KOPT-K1 (cell line): ENCODE measurements around the gene RTN3.
A peak's percentile ranks its signal among the peaks of the same experiment; 100 is the strongest.
"Not testable (repeated sequence)": the region's sequence is repeated elsewhere in the genome, so short reads cannot be mapped to it uniquely, and the experiment has no call there.

Experiments used
- H3K27ac ChIP-seq: fragments of 200-600 bp; sonication (generic); 2 replicates; pipeline ENCODE4 v1.5.1; 2016; ENCODE audit warnings: antibody characterized with exemption, mild to moderate bottlenecking, low read depth, low read length; ENCODE audit not compliant: poor library complexity, severe bottlenecking
- H3K36me3 ChIP-seq: fragments of 200-600 bp; sonication (generic); 2 replicates; pipeline ENCODE4 v1.5.1; 2017; ENCODE audit warnings: antibody characterized with exemption, mild to moderate bottlenecking, low read length, moderate library complexity; ENCODE audit not compliant: insufficient read depth
- H3K9me3 ChIP-seq: fragments of 200-600 bp; sonication (generic); 2 replicates; pipeline ENCODE4 v1.5.1; 2017; ENCODE audit warnings: antibody characterized with exemption, low read length, mild to moderate bottlenecking; ENCODE audit not compliant: insufficient read depth, poor library complexity, severe bottlenecking

Gene RTN3

DNA sequence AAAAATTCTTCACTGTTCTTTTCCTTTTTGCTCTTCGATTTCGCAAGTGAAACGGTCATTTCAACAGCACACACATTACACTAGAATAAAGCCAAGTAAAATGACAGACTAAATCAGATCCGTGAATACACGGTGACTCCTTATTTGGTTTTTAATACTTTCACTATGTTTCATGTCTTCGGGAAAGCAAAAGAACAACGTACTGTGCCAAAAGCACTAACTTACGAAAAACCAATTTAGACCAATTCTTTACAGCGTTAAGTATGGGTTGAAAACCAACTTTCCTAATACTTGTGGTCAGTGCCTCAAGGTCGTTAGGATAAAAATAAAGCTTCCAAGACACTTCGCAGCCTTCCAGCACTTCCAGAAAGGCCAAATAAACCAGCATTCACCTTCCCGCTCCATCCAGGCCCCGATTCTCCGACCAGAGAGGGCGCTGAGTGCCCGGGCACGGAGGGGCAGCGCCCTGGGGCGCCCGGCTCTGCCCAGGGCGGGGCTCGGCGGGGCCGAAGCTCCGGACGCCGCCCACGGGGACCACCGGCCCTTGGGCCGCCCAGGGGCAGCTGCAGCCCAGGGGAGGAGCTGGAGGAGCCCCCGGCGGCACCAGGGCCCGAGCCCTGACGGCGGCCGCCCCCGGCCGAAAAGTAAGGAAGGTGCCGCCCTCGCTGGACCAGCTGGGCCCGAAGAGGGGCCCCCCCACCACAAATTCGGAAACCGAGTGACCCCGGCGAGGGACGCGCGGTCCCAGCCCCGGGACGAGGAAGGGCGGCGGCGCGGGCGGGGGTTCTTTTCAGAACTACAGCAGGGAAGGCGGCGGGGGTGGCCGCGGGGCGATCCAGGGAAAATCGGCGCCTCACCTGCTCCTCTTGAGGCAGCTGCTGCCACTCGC is 10.6 kb upstream of the RTN3 start:
- peak overlapping the region; percentile 85 for H3K27ac ChIP-seq
- no peaks in the 10 kb centered on the region for H3K9me3 ChIP-seq
- peaks cover 36% of the 10 kb centered on the region for H3K36me3 ChIP-seq

GRCh38 chr11:63671322-63672155 is 9.8 kb upstream of the RTN3 start, which contains the start of gene ATL3:
TSS of gene ATL3 (minus strand) at chr11:63671376. CDS start at chr11:63671335, 41 bp downstream.
- peaks cover 31% of the 10 kb centered on the region for H3K36me3 ChIP-seq
- no peaks in the 10 kb centered on the region for H3K9me3 ChIP-seq
- peak within 1 kb of the TSS; percentile 85 for H3K27ac ChIP-seq

DNA sequence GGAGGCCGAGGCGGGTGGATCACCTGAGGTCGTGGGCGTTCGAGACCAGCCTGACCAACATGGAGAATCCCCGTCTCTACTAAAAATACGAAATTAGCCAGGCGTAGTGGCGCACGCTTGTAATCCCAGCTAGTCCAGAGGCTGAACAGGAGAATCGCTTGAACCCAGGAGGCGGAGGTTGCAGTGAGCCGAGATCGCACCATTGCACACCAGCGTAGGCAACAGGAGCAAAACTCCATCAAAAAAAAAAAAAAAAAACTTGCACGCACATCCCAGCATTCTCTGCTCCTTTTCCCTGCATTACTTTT is 9.2 kb upstream of the RTN3 start:
- H3K27ac ChIP-seq: peak overlapping the region; percentile 85
- peaks cover 25% of the 10 kb centered on the region for H3K36me3 ChIP-seq
- no peaks in the 10 kb centered on the region for H3K9me3 ChIP-seq

- Histone ChIP-seq H3K9me3 (no peaks in the 10 kb centered on the region), H3K36me3 (peaks cover 16% of the 10 kb centered on the region; the same call in 1 of the 2 replicates), H3K27ac (no peak overlapping the region)
Measured at GRCh38 chr11:63672936-63673539, 8.3 kb upstream of the RTN3 start.

- no peak overlapping the region for H3K27ac ChIP-seq
- peaks cover 10% of the 10 kb centered on the region; the same call in 1 of the 2 replicates for H3K36me3 ChIP-seq
- H3K9me3 ChIP-seq: no peaks in the 10 kb centered on the region
Measured at GRCh38 chr11:63673579-63673978, 7.7 kb upstream of the RTN3 start.

DNA sequence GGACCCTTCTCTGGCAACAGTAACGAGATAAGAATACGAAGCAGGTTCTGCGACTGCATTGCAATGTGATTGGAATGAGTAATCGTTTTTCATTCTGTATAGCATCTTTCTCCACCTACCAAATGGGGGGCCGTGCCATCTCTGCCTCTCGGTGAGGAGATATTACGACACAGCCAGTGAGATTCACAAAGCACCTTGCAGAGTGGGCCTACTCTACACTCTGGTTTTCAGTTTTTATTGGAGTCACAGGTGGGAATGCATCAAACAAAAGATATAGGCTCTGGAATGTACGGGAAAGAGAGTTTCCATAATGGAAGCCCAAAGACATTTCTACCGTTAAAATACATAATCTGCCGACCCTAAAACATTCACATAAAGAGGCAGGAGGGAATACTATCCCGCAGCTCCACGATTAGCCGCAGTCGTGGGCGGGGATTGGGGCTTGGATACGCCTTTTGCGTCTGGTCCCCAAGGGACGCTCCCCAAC is 423 bp upstream of the RTN3 start:
- peak overlapping the region; percentile 81 for H3K27ac ChIP-seq
- no peaks in the 10 kb centered on the region for H3K36me3 ChIP-seq
- H3K9me3 ChIP-seq: no peaks in the 10 kb centered on the region

GRCh38 chr11:63682066-63683021 is 1.0 kb downstream of the RTN3 start:
- Histone ChIP-seq H3K27ac (peak overlapping the region; percentile 81), H3K9me3 (no peaks in the 10 kb centered on the region), H3K36me3 (no peaks in the 10 kb centered on the region)

GRCh38 chr11:63683133-63683991 is 2.1 kb downstream of the RTN3 start:
- no peaks in the 10 kb centered on the region for H3K9me3 ChIP-seq
- H3K27ac ChIP-seq: peak overlapping the region; percentile 81
- H3K36me3 ChIP-seq: no peaks in the 10 kb centered on the region

- not testable (repeated sequence) for H3K27ac ChIP-seq, H3K9me3 ChIP-seq, H3K36me3 ChIP-seq
Measured at GRCh38 chr11:63685158-63685721, 3.9 kb downstream of the RTN3 start.

GRCh38 chr11:63686926-63687325 is 5.6 kb downstream of the RTN3 start:
- Histone ChIP-seq H3K27ac (no peak overlapping the region), H3K9me3 (no peaks in the 10 kb centered on the region), H3K36me3 (no peaks in the 10 kb centered on the region)

DNA sequence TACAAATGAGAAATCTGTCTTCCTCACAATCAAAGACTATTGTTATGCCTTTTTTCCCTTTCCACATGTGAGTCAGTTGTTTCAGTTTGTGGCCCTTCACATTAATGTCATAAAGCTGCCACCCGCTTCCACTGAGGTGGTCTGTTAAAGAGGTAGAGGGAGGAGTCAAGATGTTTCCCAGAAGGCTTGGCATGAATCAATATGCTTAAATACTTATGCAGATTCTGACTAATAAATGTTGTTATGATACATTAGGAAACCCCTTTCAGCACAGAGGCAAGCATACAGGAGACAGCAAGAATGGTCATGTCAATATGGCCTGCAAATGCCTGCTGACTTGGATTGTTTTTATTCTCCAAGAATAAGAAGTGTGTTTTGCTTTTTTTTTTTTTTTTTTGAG is 6.5 kb downstream of the RTN3 start:
- Histone ChIP-seq H3K36me3 (no peaks in the 10 kb centered on the region), H3K9me3 (no peaks in the 10 kb centered on the region), H3K27ac (no peak overlapping the region)

DNA sequence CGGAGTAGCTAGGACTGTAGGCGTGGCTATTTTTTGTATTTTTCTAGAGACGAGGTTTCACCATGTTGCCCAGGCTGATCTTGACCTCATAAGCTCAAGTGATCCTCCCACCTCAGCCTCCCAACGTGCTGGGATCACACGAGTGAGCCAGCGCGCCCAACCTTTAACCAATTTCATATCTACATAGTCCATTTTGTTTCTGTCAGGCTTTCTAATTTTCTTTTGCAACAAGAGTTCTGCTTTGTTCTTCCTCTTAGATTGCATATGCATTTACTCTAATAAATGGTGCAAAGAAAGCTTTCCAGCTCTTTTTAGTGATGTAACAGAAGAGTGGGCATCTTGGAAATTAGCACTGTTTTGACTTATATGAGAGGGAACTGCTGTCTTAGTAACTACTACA is 13.3 kb downstream of the RTN3 start:
- Histone ChIP-seq H3K9me3 (no peaks in the 10 kb centered on the region), H3K27ac (no peak overlapping the region), H3K36me3 (no peaks in the 10 kb centered on the region)

DNA sequence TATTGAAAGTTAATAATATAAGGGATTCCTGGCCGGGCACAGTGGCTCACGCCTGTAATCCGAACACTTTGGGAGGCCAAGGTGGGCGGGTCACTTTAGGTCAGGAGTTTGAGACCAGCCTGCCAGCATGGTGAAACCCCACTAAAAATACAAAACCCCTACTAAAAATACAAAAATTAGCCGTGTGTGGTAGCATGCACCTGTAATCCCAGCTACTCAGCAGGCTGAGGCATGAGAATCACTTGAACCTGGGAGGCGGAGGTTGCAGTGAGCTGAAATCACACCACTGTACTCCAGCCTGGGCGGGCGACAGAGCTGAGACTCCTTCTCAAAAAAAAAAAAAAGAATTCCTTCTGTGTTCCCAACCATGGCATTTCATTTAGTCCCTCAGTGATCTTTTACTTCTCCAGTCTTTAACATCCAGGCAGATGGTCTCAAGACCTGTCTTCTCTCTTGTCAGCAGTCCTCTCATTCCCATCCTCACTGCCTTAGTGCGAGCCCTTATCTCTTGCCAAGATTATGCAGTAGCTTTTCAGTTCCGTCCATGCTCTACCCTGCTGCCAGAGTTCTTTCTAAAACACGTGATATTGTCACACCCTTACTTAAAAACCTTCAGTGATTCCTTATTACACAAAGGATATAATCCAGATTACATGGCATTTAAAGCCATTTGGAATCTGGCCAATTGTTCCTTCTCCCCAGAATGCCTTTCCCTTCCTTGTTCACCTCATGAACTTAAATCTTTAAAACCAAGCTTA is 17.9 kb downstream of the RTN3 start:
- Histone ChIP-seq H3K9me3 (no peaks in the 10 kb centered on the region), H3K36me3 (no peaks in the 10 kb centered on the region), H3K27ac (no peak overlapping the region)
